H9 (cell line): ENCODE measurements around the gene TESK2. TPM values are rescaled to one million over a fixed set of nuclear protein-coding genes. Genes with fewer than 3 reads are reported as not detected.

Experiments used
- DNase-seq: peaks from one replicate; pipeline ENCODE4 v3.0.0-alpha.2; 2017
- H2AFZ ChIP-seq: one replicate; pipeline ENCODE4 v1.6.1; 2013; ENCODE audit warnings: mild to moderate bottlenecking, low read length, control low read depth, moderate library complexity
- H2AK5ac ChIP-seq: 2 replicates; pipeline ENCODE4 v1.6.1; 2013; ENCODE audit warnings: low read length, control low read depth, mixed read lengths; ENCODE audit not compliant: insufficient read length
- H2BK120ac ChIP-seq: one replicate; pipeline ENCODE4 v1.6.1; 2013; ENCODE audit warnings: low read depth, mild to moderate bottlenecking, low read length, control low read depth, inconsistent platforms; ENCODE audit not compliant: poor library complexity, severe bottlenecking
- H2BK12ac ChIP-seq: 2 replicates; pipeline ENCODE4 v1.6.1; 2013; ENCODE audit warnings: low read length, control low read depth, mixed read lengths, low read depth; ENCODE audit not compliant: insufficient read length
- H2BK15ac ChIP-seq: 2 replicates; pipeline ENCODE4 v1.6.1; 2013; ENCODE audit warnings: low read depth, low read length, control low read depth
- H2BK20ac ChIP-seq: one replicate; pipeline ENCODE4 v1.6.1; 2013; ENCODE audit warnings: low read depth, mild to moderate bottlenecking, low read length, control low read depth, inconsistent platforms; ENCODE audit not compliant: poor library complexity, severe bottlenecking
- H2BK5ac ChIP-seq: 2 replicates; pipeline ENCODE4 v1.6.1; 2013; ENCODE audit warnings: low read length, control low read depth, mixed read lengths; ENCODE audit not compliant: insufficient read length
- H3K14ac ChIP-seq: 2 replicates; pipeline ENCODE4 v1.6.1; 2013; ENCODE audit warnings: low read length, control low read depth; ENCODE audit not compliant: insufficient read depth
- H3K18ac ChIP-seq: 2 replicates; pipeline ENCODE4 v1.6.1; 2013; ENCODE audit warnings: low read depth, mild to moderate bottlenecking, mixed read lengths, low read length, control low read depth; ENCODE audit not compliant: insufficient read length
- H3K23ac ChIP-seq: 2 replicates; pipeline ENCODE4 v1.6.1; 2013; ENCODE audit warnings: low read length, control low read depth, mixed read lengths, low read depth; ENCODE audit not compliant: insufficient read length
- H3K23me2 ChIP-seq: 2 replicates; pipeline ENCODE4 v1.6.1; 2013; ENCODE audit warnings: low read depth, mild to moderate bottlenecking, mixed read lengths, low read length, control low read depth; ENCODE audit not compliant: insufficient read length, poor library complexity, severe bottlenecking
- H3K27ac ChIP-seq: 2 replicates; pipeline ENCODE4 v1.5.1; 2013; ENCODE audit warnings: low read length, control low read depth, mixed read lengths, low read depth; ENCODE audit not compliant: insufficient read length
- H3K27me3 ChIP-seq: 2 replicates; pipeline ENCODE4 v1.6.1; 2013; ENCODE audit warnings: low read length, control low read depth, inconsistent platforms; ENCODE audit not compliant: insufficient read depth
- H3K4ac ChIP-seq: 2 replicates; pipeline ENCODE4 v1.6.1; 2013; ENCODE audit warnings: low read depth, mild to moderate bottlenecking, control low read depth, inconsistent platforms, low read length, moderate library complexity
- H3K4me1 ChIP-seq: 2 replicates; pipeline ENCODE4 v1.6.1; 2013; ENCODE audit warnings: low read length, control low read depth, inconsistent platforms; ENCODE audit not compliant: insufficient read depth
- H3K4me2 ChIP-seq: 2 replicates; pipeline ENCODE4 v1.6.1; 2013; ENCODE audit warnings: low read length, control low read depth, mixed read lengths; ENCODE audit not compliant: insufficient read length, insufficient read depth
- H3K56ac ChIP-seq: 2 replicates; pipeline ENCODE4 v1.6.1; 2013; ENCODE audit warnings: low read depth, mild to moderate bottlenecking, mixed read lengths, low read length, control low read depth; ENCODE audit not compliant: insufficient read length
- H3K79me1 ChIP-seq: 2 replicates; pipeline ENCODE4 v1.6.1; 2013; ENCODE audit warnings: low read depth, mild to moderate bottlenecking, moderate library complexity, low read length, control low read depth, inconsistent platforms; ENCODE audit not compliant: insufficient read depth, poor library complexity, severe bottlenecking
- H3K79me2 ChIP-seq: 2 replicates; pipeline ENCODE4 v1.6.1; 2013; ENCODE audit warnings: low read length, control low read depth, inconsistent platforms; ENCODE audit not compliant: insufficient read depth
- H3K9ac ChIP-seq: 2 replicates; pipeline ENCODE4 v1.6.1; 2013; ENCODE audit warnings: low read length, control low read depth, mixed read lengths; ENCODE audit not compliant: insufficient read length; ENCODE audit errors: extremely low read depth
- H3K9me3 ChIP-seq: one replicate; pipeline ENCODE4 v1.6.1; 2013; ENCODE audit warnings: low read depth, low read length, inconsistent platforms; ENCODE audit not compliant: control insufficient read depth
- H3T11ph ChIP-seq: one replicate; pipeline ENCODE4 v1.6.1; 2013; ENCODE audit warnings: mild to moderate bottlenecking, low read length, control low read depth, inconsistent platforms
- H4K20me1 ChIP-seq: one replicate; pipeline ENCODE4 v1.6.1; 2013; ENCODE audit not compliant: control insufficient read depth, insufficient read length, insufficient read depth
- H4K5ac ChIP-seq: 2 replicates; pipeline ENCODE4 v1.6.1; 2013; ENCODE audit warnings: low read depth, mild to moderate bottlenecking, mixed read lengths, low read length, control low read depth; ENCODE audit not compliant: insufficient read length
- H4K8ac ChIP-seq: replicated peaks from 2 replicates; pipeline ENCODE4 v1.6.1; 2013; ENCODE audit warnings: low read length, control low read depth, mixed read lengths, low read depth; ENCODE audit not compliant: insufficient read length
- H4K91ac ChIP-seq: 2 replicates; pipeline ENCODE4 v1.6.1; 2013; ENCODE audit warnings: low read depth, mild to moderate bottlenecking, moderate library complexity, mixed read lengths, low read length, control low read depth; ENCODE audit not compliant: insufficient read length
- H3K27ac Mint-ChIP-seq, 3 experiments: 2 replicates in 2 of 3; 3 replicates in 1 of 3; pipeline ENCODE4 v1.8.0; 2020 to 2021; ENCODE audit warnings: mixed read lengths in 3 of 3, mild to moderate bottlenecking in 1 of 3, moderate library complexity in 1 of 3
- H3K27me3 Mint-ChIP-seq: 2 replicates; pipeline ENCODE4 v1.8.0; 2021; ENCODE audit warnings: low read depth, mild to moderate bottlenecking, moderate library complexity, mixed read lengths
- H3K36me3 Mint-ChIP-seq, 3 experiments: 2 replicates in 2 of 3; 3 replicates in 1 of 3; pipeline ENCODE4 v1.8.0; 2020 to 2021; ENCODE audit warnings: low read depth in 3 of 3, mixed read lengths in 3 of 3; ENCODE audit not compliant: insufficient read depth in 1 of 3
- H3K4me1 Mint-ChIP-seq, 2 experiments: 2 replicates each; pipeline ENCODE4 v1.8.0; 2020; ENCODE audit warnings: mixed read lengths in 2 of 2
- H3K4me3 Mint-ChIP-seq, 2 experiments: 2 replicates in 1 of 2; 3 replicates in 1 of 2; pipeline ENCODE4 v1.8.0; 2020 to 2021; ENCODE audit warnings: mild to moderate bottlenecking in 2 of 2, mixed read lengths in 2 of 2, moderate library complexity in 1 of 2
- H3K9me3 Mint-ChIP-seq, 2 experiments: 2 replicates in 1 of 2; 3 replicates in 1 of 2; pipeline ENCODE4 v1.8.0; 2020; ENCODE audit warnings: mild to moderate bottlenecking in 2 of 2, mixed read lengths in 2 of 2, moderate library complexity in 1 of 2
- CTCF ChIP-seq: fragments of 200-600 bp; sonication (generic); conservative IDR thresholded peaks from 3 replicates; pipeline ENCODE4 v1.8.0; 2021; ENCODE audit warnings: antibody characterized with exemption, mild to moderate bottlenecking
- WGBS: extraction: QIAGEN DNeasy Blood & Tissue Kit; methylation state at CpG from one replicate; pipeline ENCODE4 v1.1.7; 2013; ENCODE audit warnings: missing lambda C conversion rate, low lambda C conversion rate, mixed read lengths; ENCODE audit not compliant: insufficient read length; ENCODE audit errors: extremely low coverage; 5-methylcytosine and 5-hydroxymethylcytosine counted together
- total RNA-seq: library from RNA; stranded (reverse); gene quantifications from 2 replicates; pipeline ENCODE4 v1.2.1, GENCODE V29; 2021

The TESK2 gene
- total RNA-seq, 1 experiment from 2014 or later: 7.2 TPM

GRCh38 chr1:45386219-45386618 lies 104.7 kb downstream of the TESK2 start:
- H3K27me3 Mint-ChIP-seq: no peaks in the 10 kb centered on the region
- no peaks in the 10 kb centered on the region for H3K4me1 ChIP-seq
- no peaks in the 10 kb centered on the region for H3K9me3 Mint-ChIP-seq

More at GRCh38 chr1:45386219-45386618, 104.7 kb downstream of the TESK2 start:
- no peaks in the 10 kb centered on the region for H3K36me3 Mint-ChIP-seq
- no peak overlapping the region for H3K23ac ChIP-seq
- no peak overlapping the region for H2BK12ac ChIP-seq
- no peak for DNase-seq
- no peak overlapping the region for H3K56ac ChIP-seq
- no peak overlapping the region for H4K91ac ChIP-seq
- no peak overlapping the region for H3K27ac ChIP-seq
- TF ChIP-seq CTCF: no peak
- H2BK5ac ChIP-seq: no peak overlapping the region
- no peak overlapping the region for H3K4me2 ChIP-seq
- H3K18ac ChIP-seq: no peak overlapping the region
- no peak overlapping the region for H3K4ac ChIP-seq
- H3K27me3 ChIP-seq: no peaks in the 10 kb centered on the region
- H3T11ph ChIP-seq: no peak overlapping the region
- no peaks in the 10 kb centered on the region for H4K20me1 ChIP-seq
- H3K27ac Mint-ChIP-seq: no peak overlapping the region
- no peaks in the 10 kb centered on the region for H3K9me3 ChIP-seq
- H4K8ac ChIP-seq: no peak overlapping the region
- H3K4me3 Mint-ChIP-seq: no peak overlapping the region
- H4K5ac ChIP-seq: no peak overlapping the region
- no peaks in the 10 kb centered on the region for H3K79me2 ChIP-seq
- no peak overlapping the region for H2BK20ac ChIP-seq
- no peak overlapping the region for H2BK15ac ChIP-seq
- H3K14ac ChIP-seq: no peak overlapping the region
- no peak overlapping the region for H2AK5ac ChIP-seq
- no peaks in the 10 kb centered on the region for H3K4me1 Mint-ChIP-seq
- H3K23me2 ChIP-seq: no peaks in the 10 kb centered on the region
- H3K9ac ChIP-seq: no peak overlapping the region
- H2BK120ac ChIP-seq: no peak overlapping the region
- H2AFZ ChIP-seq: no peak overlapping the region
- no peaks in the 10 kb centered on the region for H3K79me1 ChIP-seq
- WGBS: no CpG with 5 or more reads among the region's 3 CpGs
